ENCODE measurements around the gene SUPV3L1. TPM values are rescaled to one million over a fixed set of nuclear protein-coding genes. Genes with fewer than 3 reads are reported as not detected.
A peak's percentile ranks its signal among the peaks of the same experiment; 100 is the strongest.

SUPV3L1 gene
- total and polyA plus RNA-seq, 12 donors = 23.8 to 139 (median 38.0) TPM

DNA sequence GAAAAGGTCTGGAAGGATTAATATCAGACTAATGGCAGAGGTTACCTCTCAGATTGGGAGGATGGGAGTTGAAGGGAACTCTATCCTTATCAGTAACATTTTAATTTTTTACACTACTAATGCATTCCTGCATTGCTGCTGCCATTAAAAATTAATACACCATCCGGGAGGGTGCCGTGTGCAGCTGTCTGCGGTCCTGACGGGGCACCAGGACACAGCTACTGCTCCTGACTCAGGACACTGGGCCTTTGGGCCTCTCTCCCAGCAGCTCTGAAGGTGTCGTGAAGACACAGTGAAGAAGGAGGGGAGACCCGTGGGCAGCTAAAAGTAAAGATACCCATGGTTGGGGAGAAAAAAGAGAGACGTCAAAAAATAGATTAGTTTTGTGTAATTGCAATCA lies 74.8 kb downstream of the SUPV3L1 start:
- 63 to 75% methylated on average over 7 of the region's 7 CpGs for WGBS, 2 donors
- peak in 1 of 8 donors; percentile 33 for ATAC-seq

More for the DNA sequence above, 74.8 kb downstream of the SUPV3L1 start:
- H3K36me3 ChIP-seq = no peaks in the 10 kb centered on the region
- DNase-seq = no peak
- TF ChIP-seq, protein P1, sequence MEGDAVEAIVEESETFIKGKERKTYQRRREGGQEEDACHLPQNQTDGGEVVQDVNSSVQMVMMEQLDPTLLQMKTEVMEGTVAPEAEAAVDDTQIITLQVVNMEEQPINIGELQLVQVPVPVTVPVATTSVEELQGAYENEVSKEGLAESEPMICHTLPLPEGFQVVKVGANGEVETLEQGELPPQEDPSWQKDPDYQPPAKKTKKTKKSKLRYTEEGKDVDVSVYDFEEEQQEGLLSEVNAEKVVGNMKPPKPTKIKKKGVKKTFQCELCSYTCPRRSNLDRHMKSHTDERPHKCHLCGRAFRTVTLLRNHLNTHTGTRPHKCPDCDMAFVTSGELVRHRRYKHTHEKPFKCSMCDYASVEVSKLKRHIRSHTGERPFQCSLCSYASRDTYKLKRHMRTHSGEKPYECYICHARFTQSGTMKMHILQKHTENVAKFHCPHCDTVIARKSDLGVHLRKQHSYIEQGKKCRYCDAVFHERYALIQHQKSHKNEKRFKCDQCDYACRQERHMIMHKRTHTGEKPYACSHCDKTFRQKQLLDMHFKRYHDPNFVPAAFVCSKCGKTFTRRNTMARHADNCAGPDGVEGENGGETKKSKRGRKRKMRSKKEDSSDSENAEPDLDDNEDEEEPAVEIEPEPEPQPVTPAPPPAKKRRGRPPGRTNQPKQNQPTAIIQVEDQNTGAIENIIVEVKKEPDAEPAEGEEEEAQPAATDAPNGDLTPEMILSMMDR (IDR thresholded peaks at IDR 0.05) = no peak
- H3K4me3 ChIP-seq = no peak overlapping the region
- no peaks in the 10 kb centered on the region for H3K4me1 ChIP-seq
- H3K9me3 ChIP-seq = peaks cover 0 to 11% (median 0%) of the 10 kb centered on the region in 11 donors
- intact Hi-C loops (cut with DNase I) = loop anchor here in 2 of 10 donors (10.0 kb wide), 1 partner anchor 50 kb away; no protein-coding TSS in a partner anchor
- no peaks in the 10 kb centered on the region for H3K27me3 ChIP-seq
- H3K27ac ChIP-seq = no peak overlapping the region

Other genes with a start within 250 kb of the SUPV3L1 start
- 10 to 100 TPM; 17.6 to 52.4 (median 25.5) TPM for gene DDX21, start 224.1 kb upstream of the SUPV3L1 start, total RNA-seq
- 10 to 100 TPM; 10.2 to 17.8 TPM for gene DDX21, start 224.1 kb upstream of the SUPV3L1 start, polyA plus RNA-seq
- 10 to 100 TPM; 42.3 to 67.9 (median 53.2) TPM for gene KIFBP, start 191.4 kb upstream of the SUPV3L1 start, total RNA-seq
- 10 to 100 TPM; 16.7 to 37.9 TPM for gene KIFBP, start 191.4 kb upstream of the SUPV3L1 start, polyA plus RNA-seq
- 100 to 1,000 TPM in 1 of 10 donors, 10 to 100 TPM in 9; 30.0 to 156 (median 51.8) TPM for gene SRGN, start 92.1 kb upstream of the SUPV3L1 start, total RNA-seq
- 10 to 100 TPM; 23.1 to 99.2 TPM for gene SRGN, start 92.1 kb upstream of the SUPV3L1 start, polyA plus RNA-seq
- gene VPS26A, start 56.1 kb upstream of the SUPV3L1 start, total RNA-seq = 10 to 100 TPM; 30.0 to 43.8 (median 35.2) TPM
- gene VPS26A, start 56.1 kb upstream of the SUPV3L1 start, polyA plus RNA-seq = 10 to 100 TPM; 15.9 to 20.0 TPM
- under 1 TPM in 1 of 10 donors, not detected in 9; 0.07 TPM for gene HKDC1, start 40.1 kb downstream of the SUPV3L1 start, total RNA-seq
- gene HKDC1, start 40.1 kb downstream of the SUPV3L1 start, polyA plus RNA-seq = under 1 TPM in 1 of 2 donors, not detected in 1; 0.03 TPM
- 100 to 1,000 TPM; 178 to 322 (median 239) TPM for gene HK1, start 98.3 kb downstream of the SUPV3L1 start, total RNA-seq
- gene HK1, start 98.3 kb downstream of the SUPV3L1 start, polyA plus RNA-seq = 100 to 1,000 TPM in 1 of 2 donors, 10 to 100 TPM in 1; 51.9 to 161 TPM
- gene TACR2, start 236.7 kb downstream of the SUPV3L1 start, total RNA-seq = under 1 TPM in 8 of 10 donors, not detected in 2; 0.15 to 0.93 (median 0.25) TPM
- under 1 TPM in 1 of 2 donors, not detected in 1; 0.13 TPM for gene TACR2, start 236.7 kb downstream of the SUPV3L1 start, polyA plus RNA-seq